Nephron (organoid): ENCODE results near the gene P3H3.

Experiments
- H3K27ac Mint-ChIP-seq, 3 experiments: 2 replicates each; pipeline ENCODE4 v1.8.0; 2020; ENCODE audit warnings: mixed read lengths in 3 of 3, mild to moderate bottlenecking in 2 of 3, moderate library complexity in 1 of 3
- H3K27me3 Mint-ChIP-seq: 2 replicates; pipeline ENCODE4 v1.8.0; 2021; ENCODE audit warnings: low read depth, mild to moderate bottlenecking, moderate library complexity, mixed read lengths
- H3K36me3 Mint-ChIP-seq: 2 replicates; pipeline ENCODE4 v1.8.0; 2020; ENCODE audit warnings: low read depth, mixed read lengths
- H3K4me1 Mint-ChIP-seq: 2 replicates; pipeline ENCODE4 v1.8.0; 2020; ENCODE audit warnings: mixed read lengths
- H3K4me3 Mint-ChIP-seq, 3 experiments: 2 replicates each; pipeline ENCODE4 v1.8.0; 2020; ENCODE audit warnings: mild to moderate bottlenecking in 3 of 3, mixed read lengths in 3 of 3, moderate library complexity in 2 of 3
- H3K9me3 Mint-ChIP-seq: 2 replicates; pipeline ENCODE4 v1.8.0; 2020; ENCODE audit warnings: mixed read lengths
- TF ChIP-seq, protein P1 (sequence below), 3 experiments: fragments of 200-600 bp; sonication (generic); IDR thresholded peaks; one replicate each; pipeline ENCODE4 v1.5.0; 2021; ENCODE audit warnings: antibody characterized with exemption in 3 of 3; ENCODE audit not compliant: unreplicated experiment in 3 of 3

P3H3 gene

GRCh38 chr12:6839482-6840201, 11.4 kb downstream of the P3H3 start:
- Mint-ChIP-seq H3K4me1 (peaks cover 27% of the 10 kb centered on the region), H3K27me3 (no peaks in the 10 kb centered on the region), H3K9me3 (no peaks in the 10 kb centered on the region), H3K36me3 (peaks cover 43% of the 10 kb centered on the region), H3K4me3 (peak overlapping the region in 1 of 3 experiments; percentile 45), H3K27ac (peak overlapping the region; percentile 81 to 88 (median 85))
- TF ChIP-seq, protein P1, sequence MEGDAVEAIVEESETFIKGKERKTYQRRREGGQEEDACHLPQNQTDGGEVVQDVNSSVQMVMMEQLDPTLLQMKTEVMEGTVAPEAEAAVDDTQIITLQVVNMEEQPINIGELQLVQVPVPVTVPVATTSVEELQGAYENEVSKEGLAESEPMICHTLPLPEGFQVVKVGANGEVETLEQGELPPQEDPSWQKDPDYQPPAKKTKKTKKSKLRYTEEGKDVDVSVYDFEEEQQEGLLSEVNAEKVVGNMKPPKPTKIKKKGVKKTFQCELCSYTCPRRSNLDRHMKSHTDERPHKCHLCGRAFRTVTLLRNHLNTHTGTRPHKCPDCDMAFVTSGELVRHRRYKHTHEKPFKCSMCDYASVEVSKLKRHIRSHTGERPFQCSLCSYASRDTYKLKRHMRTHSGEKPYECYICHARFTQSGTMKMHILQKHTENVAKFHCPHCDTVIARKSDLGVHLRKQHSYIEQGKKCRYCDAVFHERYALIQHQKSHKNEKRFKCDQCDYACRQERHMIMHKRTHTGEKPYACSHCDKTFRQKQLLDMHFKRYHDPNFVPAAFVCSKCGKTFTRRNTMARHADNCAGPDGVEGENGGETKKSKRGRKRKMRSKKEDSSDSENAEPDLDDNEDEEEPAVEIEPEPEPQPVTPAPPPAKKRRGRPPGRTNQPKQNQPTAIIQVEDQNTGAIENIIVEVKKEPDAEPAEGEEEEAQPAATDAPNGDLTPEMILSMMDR (IDR thresholded peaks at IDR 0.05; ENCODE audit: unreplicated experiment in 3 of 3) = no peak

- TF ChIP-seq, protein P1 (IDR thresholded peaks at IDR 0.05; ENCODE audit: unreplicated experiment in 3 of 3) = no peak
- Mint-ChIP-seq H3K36me3 (peaks cover 45% of the 10 kb centered on the region), H3K27me3 (no peaks in the 10 kb centered on the region), H3K9me3 (no peaks in the 10 kb centered on the region), H3K4me3 (peak overlapping the region in 2 of 3 experiments; percentile 5 to 45), H3K27ac (peak overlapping the region; percentile 81 to 88 (median 85)), H3K4me1 (peaks cover 27% of the 10 kb centered on the region)
Measured at GRCh38 chr12:6840330-6840729, 12.1 kb downstream of the P3H3 start.

- Mint-ChIP-seq H3K4me1 (peaks cover 27% of the 10 kb centered on the region), H3K9me3 (no peaks in the 10 kb centered on the region), H3K27me3 (no peaks in the 10 kb centered on the region), H3K4me3 (peak within 1 kb of the TSS in 2 of 3 experiments; percentile 5 to 45), H3K27ac (peak within 1 kb of the TSS; percentile 81 to 88 (median 85)), H3K36me3 (peaks cover 45% of the 10 kb centered on the region)
- TF ChIP-seq, protein P1 (IDR thresholded peaks at IDR 0.05; ENCODE audit: unreplicated experiment in 3 of 3) = no peak
Measured at GRCh38 chr12:6840761-6841515, 12.7 kb downstream of the P3H3 start, which contains the start of gene GNB3. TSS of gene GNB3 (plus strand) at chr12:6840925. CDS start at chr12:6841288, 363 bp downstream.

GRCh38 chr12:6842075-6842474, 13.9 kb downstream of the P3H3 start:
- peaks cover 48% of the 10 kb centered on the region for H3K36me3 Mint-ChIP-seq
- peaks cover 20% of the 10 kb centered on the region for H3K4me1 Mint-ChIP-seq
- H3K9me3 Mint-ChIP-seq = no peaks in the 10 kb centered on the region
- no peaks in the 10 kb centered on the region for H3K27me3 Mint-ChIP-seq
- no peak overlapping the region for H3K27ac Mint-ChIP-seq
- no peak overlapping the region for H3K4me3 Mint-ChIP-seq
- TF ChIP-seq, protein P1 (IDR thresholded peaks at IDR 0.05; ENCODE audit: unreplicated experiment in 3 of 3) = no peak

DNA sequence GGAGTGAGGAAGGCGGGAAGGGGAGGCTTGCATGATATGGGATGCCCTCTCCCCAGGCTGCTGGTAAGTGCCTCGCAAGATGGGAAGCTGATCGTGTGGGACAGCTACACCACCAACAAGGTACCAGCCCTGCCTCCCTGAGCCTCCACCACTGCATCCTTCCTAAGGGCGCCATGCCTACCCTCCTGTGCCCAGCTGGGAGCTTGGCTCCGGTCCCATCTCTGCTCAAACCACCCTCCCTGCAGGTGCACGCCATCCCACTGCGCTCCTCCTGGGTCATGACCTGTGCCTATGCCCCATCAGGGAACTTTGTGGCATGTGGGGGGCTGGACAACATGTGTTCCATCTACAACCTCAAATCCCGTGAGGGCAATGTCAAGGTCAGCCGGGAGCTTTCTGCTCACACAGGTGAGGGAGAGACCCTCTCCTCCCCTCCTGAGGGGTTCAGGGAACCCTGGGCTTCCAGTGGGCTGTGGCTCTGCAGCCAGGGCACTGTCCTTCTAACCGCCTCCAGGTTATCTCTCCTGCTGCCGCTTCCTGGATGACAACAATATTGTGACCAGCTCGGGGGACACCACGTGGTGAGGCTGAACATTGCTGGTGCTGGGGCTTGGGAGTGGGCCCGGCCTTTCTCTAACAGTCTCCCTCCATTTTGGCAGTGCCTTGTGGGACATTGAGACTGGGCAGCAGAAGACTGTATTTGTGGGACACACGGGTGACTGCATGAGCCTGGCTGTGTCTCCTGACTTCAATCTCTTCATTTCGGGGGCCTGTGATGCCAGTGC, 15.1 kb downstream of the P3H3 start:
- Mint-ChIP-seq H3K27ac (no peak overlapping the region), H3K4me3 (no peak overlapping the region), H3K4me1 (peaks cover 27% of the 10 kb centered on the region), H3K9me3 (no peaks in the 10 kb centered on the region), H3K36me3 (peaks cover 52% of the 10 kb centered on the region), H3K27me3 (no peaks in the 10 kb centered on the region)
- TF ChIP-seq, protein P1 (IDR thresholded peaks at IDR 0.05; ENCODE audit: unreplicated experiment in 3 of 3) = no peak
